HG03439 (cell line): Measurements from ENCODE around the gene SDHA.
"Not testable (repeated sequence)": the region's sequence is repeated elsewhere in the genome, so short reads cannot be mapped to it uniquely, and the experiment has no call there.

Experiments
- ATAC-seq: cut with Tn5 transposase; IDR thresholded peaks from one replicate; pipeline ENCODE4 v1.9.1; 2021; ENCODE audit warnings: mild to moderate bottlenecking, moderate library complexity; ENCODE audit not compliant: unreplicated experiment

SDHA gene

DNA sequence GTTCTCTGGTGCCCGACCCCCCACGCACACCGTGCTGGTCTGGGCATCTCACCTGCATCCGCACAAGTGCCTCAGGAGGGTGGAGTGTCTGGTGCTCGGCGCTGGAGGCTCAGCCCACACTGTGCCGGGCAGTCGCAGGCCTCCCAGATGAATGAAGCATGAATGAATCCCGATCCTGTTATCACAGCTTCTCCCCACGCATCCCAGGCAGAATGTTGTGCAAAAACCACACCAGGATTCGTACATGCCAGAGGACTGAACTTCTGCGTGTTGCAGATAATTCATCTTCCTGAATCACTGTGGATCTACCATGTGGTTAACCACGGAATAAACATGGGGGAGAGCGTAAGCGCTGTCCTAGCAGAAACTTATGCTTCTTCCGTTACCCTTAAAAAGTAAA lies 78.8 kb downstream of the SDHA start:
- ATAC-seq: not testable (repeated sequence)

DNA sequence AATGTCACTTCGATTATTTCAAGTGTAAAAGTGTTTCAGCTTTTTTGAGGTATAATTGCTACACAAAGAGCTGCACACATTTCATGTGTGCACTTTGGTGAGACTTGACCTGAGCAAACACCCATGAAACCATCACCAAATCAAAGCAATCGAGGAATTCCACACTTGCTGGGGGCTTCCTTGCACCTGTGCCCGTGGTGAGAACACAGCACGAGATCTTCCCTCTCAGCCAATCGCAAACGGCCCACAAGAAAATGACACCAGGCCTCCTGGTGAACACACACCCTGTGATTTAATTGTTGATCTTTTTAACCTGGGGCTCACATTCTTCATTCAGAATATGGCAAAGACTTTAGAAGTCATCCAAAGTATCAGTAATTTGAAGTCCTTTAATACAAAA lies 79.3 kb downstream of the SDHA start:
- ATAC-seq: not testable (repeated sequence)

GRCh38 chr5:297991-298736 lies 80.0 kb downstream of the SDHA start:
- ATAC-seq: not testable (repeated sequence)

DNA sequence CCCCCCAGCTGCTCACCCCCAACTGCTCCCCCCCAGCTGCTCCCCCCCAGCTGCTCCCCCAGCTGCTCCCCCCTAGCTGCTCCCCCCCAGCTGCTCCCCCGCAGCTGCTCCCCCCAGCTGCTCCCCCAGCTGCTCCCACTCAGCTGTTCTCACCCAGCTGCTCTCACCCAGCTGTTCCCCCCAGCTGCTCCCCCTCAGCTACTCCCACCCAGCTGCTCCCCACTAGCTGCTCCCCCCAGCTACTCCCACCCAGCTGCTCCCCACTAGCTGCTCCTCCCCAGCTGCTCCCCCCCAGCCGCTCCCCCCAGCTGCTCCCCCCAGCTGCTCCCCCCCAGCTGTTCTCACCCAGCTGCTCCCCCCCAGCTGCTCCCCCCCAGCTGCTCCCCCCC lies 80.6 kb downstream of the SDHA start:
- no peak for ATAC-seq

DNA sequence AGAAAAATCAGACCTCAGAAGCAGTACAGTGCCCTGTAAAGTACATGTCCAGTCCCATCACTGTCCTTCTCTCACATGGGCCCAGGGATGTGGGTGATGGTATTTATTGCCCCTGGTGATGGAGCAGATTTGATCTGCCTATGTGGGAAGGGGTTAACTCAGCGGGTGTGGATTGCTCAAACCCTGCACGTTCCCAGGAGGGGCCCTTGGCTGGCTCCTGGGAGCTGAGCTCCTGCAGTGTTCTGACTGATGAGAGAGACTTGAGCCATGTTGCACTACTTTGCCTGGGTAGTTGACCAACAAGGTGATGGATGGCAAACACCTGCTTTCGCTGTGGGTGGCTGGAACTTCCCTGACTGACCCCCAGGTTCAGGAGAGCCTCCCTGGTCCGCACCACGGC lies 81.8 kb downstream of the SDHA start:
- ATAC-seq: not testable (repeated sequence)

DNA sequence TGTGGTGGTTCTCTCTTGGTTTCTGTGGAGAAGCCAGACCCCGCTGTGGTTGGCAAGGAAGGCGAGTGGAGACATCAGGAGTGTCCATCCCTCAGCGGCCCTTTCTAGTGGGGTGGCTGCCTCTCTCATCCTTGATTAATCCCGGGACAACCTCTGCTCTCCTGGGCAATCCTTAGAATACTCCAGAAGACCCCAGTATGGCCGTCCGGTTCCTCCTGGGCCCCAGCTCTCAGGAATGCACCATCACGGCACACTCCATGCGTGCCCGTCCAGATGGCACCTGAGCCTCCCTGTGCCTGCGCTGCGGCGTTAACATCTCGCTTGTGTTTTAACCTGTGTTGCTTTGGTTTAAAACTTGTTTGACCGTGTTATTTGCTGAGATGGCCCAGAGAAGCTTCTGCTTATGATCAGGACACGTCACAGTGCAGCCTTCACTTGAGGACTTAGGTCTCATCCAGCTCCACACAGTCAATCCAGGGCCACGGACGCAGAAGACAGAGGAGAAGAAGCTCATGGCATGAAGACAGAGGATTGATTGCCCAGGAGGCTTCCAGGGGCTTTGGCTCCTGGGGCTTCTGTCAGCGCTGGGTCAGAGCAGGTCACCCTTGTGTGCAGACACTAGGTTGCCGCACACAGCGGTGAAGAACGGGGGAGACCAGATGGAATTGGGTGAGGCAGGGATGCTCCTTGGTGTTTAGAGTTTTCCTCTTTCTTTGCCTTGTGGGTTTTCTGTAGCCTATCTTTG lies 82.7 kb downstream of the SDHA start:
- ATAC-seq: not testable (repeated sequence)

GRCh38 chr5:302416-302815 lies 84.3 kb downstream of the SDHA start:
- not testable (repeated sequence) for ATAC-seq

DNA sequence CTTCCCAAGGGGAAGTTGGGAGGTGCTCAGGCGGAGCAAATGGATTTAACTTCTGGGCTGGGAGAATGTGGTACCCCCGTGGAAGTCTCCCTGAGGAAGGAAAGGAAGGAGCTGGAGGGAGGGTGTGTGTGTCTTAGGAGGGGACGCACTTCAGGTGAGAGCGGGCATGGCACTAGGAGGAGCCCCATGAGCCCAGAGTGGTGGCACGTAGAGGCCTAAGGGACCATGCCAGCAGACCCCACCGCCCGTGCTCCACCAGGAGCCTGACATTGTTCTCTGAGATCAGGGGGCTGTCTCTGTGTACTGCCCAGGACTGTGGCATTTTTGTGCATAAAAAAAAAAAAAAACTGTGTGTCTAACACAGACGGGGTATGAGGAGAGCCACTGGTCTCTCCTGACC lies 84.8 kb downstream of the SDHA start:
- ATAC-seq: no peak

DNA sequence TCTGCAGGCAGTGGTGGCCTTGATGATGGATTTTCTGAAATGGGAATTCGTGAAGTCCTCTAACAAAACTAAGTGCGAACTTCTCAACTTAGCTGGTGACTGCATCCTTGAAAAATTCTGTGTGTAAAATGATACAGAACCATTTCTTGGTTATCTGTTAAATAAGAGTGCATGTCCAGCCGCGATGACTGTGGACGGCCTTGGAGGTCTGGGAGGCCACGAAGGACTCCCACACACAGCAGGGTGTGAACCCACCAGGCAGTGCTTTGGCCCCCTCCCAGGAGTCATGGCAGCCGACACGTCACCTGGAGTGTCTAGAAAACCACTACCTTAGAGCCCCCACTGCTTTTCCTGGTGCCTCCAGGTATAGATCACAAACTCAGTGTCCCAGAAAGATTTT lies 85.6 kb downstream of the SDHA start:
- not testable (repeated sequence) for ATAC-seq

DNA sequence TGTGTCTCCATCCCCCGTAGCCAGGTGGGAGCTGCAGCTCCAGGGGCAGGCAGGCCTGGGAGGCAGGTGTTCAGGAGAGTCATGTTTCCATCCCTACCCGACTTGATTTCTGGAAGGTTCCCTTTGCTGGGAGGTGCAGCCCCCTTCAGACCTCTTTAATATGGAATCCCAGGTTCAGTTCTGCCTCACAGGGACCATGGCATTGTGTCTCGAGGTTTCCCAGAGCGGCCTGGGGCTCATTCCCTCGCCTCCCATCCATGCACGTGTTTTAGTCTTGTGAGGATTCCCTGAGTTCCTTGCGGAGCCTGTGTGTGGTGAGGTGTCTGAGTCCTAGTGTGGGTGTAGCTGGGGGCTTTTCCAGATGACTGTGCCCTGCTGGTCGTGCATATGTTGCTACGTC lies 86.9 kb downstream of the SDHA start:
- no peak for ATAC-seq

GRCh38 chr5:305459-305858 lies 87.3 kb downstream of the SDHA start:
- ATAC-seq: no peak

- ATAC-seq: no peak
These were observed 88.1 kb downstream of the SDHA start for GRCh38 chr5:306011-306805.
